ENCODE results near the gene CADPS. TPM values are rescaled to one million over a fixed set of nuclear protein-coding genes. Genes with fewer than 3 reads are reported as not detected.

CADPS gene
- total RNA-seq, 1 experiment from 2014 or later = not detected

- Histone ChIP-seq H3K9me3 (ENCODE audit: control insufficient read depth, insufficient read depth, low read depth, low read length) (no peaks in the 10 kb centered on the region), H3K4me1 (ENCODE audit: control insufficient read depth, insufficient read depth, low read length) (no peaks in the 10 kb centered on the region), H3K36me3 (ENCODE audit: control insufficient read depth, insufficient read depth, low read length) (no peaks in the 10 kb centered on the region), H3K4me3 (ENCODE audit: low read depth in 2 of 2, low read length in 2 of 2) (no peak overlapping the region), H3K27ac (ENCODE audit: low read length) (no peak overlapping the region), H3K27me3 (ENCODE audit: control insufficient read depth, insufficient read depth, low read length) (no peaks in the 10 kb centered on the region)
- ChIA-PET CTCF (no interaction called here), POLR2A (no interaction called here)
- no TSS peak for BruUV-seq (replicated peaks)
- in situ Hi-C loops (cut with HindIII; ENCODE audit: low pct_unique_long_range_greater_than_20kb, low sequenced_read_pairs) (no loop called here), intact Hi-C loops (cut with micrococcal nuclease; ENCODE audit: unreplicated experiment) (no loop called here)
- no peak for DNase-seq (ENCODE audit: low read depth, low spot score)
- ATAC-seq = no peak
- TF ChIP-seq TCF7L2 (IDR thresholded peaks at IDR 0.05; ENCODE audit: low read depth, low read length) = no peak
Observed at GRCh38 chr3:62678841-62679240, 196.4 kb downstream of the CADPS start.

- in situ Hi-C loops (cut with HindIII; ENCODE audit: low pct_unique_long_range_greater_than_20kb, low sequenced_read_pairs) (no loop called here), intact Hi-C loops (cut with micrococcal nuclease; ENCODE audit: unreplicated experiment) (no loop called here)
- ChIA-PET CTCF (no interaction called here), POLR2A (no interaction called here)
- no peak for ATAC-seq
- no peaks in the 10 kb centered on the region for H3K9me3 ChIP-seq (ENCODE audit: control insufficient read depth, insufficient read depth, low read depth, low read length)
- no TSS peak for BruUV-seq (replicated peaks)
- DNase-seq (ENCODE audit: low read depth, low spot score) = no peak
- H3K27me3 ChIP-seq (ENCODE audit: control insufficient read depth, insufficient read depth, low read length) = no peaks in the 10 kb centered on the region
- TF ChIP-seq REST (IDR thresholded peaks at IDR 0.05; ENCODE audit: insufficient read depth in 1 of 2, low read depth in 2 of 2, low read length in 1 of 2) (no peak), SIN3A (IDR thresholded peaks at IDR 0.05; ENCODE audit: borderline replicate concordance, insufficient read depth, low read depth, low read length) (no peak), POLR2AphosphoS5 (IDR thresholded peaks at IDR 0.05; ENCODE audit: low read depth, low read length) (no peak), CTCF (IDR thresholded peaks at IDR 0.05) (no peak), TCF7L2 (IDR thresholded peaks at IDR 0.05; ENCODE audit: low read depth, low read length) (no peak)
- H3K4me1 ChIP-seq (ENCODE audit: control insufficient read depth, insufficient read depth, low read length) = no peaks in the 10 kb centered on the region
- H3K4me3 ChIP-seq (ENCODE audit: low read depth in 2 of 2, low read length in 2 of 2) = no peak overlapping the region
- no peaks in the 10 kb centered on the region for H3K36me3 ChIP-seq (ENCODE audit: control insufficient read depth, insufficient read depth, low read length)
- no peak overlapping the region for H3K27ac ChIP-seq (ENCODE audit: low read length)
Observed at GRCh38 chr3:62677926-62678325, 197.3 kb downstream of the CADPS start.

- no peaks in the 10 kb centered on the region for H3K27me3 ChIP-seq (ENCODE audit: control insufficient read depth, insufficient read depth, low read length)
- no peak for ATAC-seq
- no peak for TF ChIP-seq TCF7L2 (IDR thresholded peaks at IDR 0.05; ENCODE audit: low read depth, low read length)
- no peak for TF ChIP-seq POLR2AphosphoS5 (IDR thresholded peaks at IDR 0.05; ENCODE audit: low read depth, low read length)
- no peak for TF ChIP-seq SIN3A (IDR thresholded peaks at IDR 0.05; ENCODE audit: borderline replicate concordance, insufficient read depth, low read depth, low read length)
- no peak for TF ChIP-seq CTCF (IDR thresholded peaks at IDR 0.05)
- no peak for TF ChIP-seq REST (IDR thresholded peaks at IDR 0.05; ENCODE audit: insufficient read depth in 1 of 2, low read depth in 2 of 2, low read length in 1 of 2)
- no peak overlapping the region for H3K27ac ChIP-seq (ENCODE audit: low read length)
- H3K4me1 ChIP-seq (ENCODE audit: control insufficient read depth, insufficient read depth, low read length) = no peaks in the 10 kb centered on the region
- DNase-seq (ENCODE audit: low read depth, low spot score) = no peak
- H3K9me3 ChIP-seq (ENCODE audit: control insufficient read depth, insufficient read depth, low read depth, low read length) = no peaks in the 10 kb centered on the region
- in situ Hi-C loops (cut with HindIII; ENCODE audit: low pct_unique_long_range_greater_than_20kb, low sequenced_read_pairs) (no loop called here), intact Hi-C loops (cut with micrococcal nuclease; ENCODE audit: unreplicated experiment) (no loop called here)
- POLR2A ChIA-PET = no interaction called here
- BruUV-seq (replicated peaks) = no TSS peak
- no peak overlapping the region for H3K4me3 ChIP-seq (ENCODE audit: low read depth in 2 of 2, low read length in 2 of 2)
- CTCF ChIA-PET = no interaction called here
- H3K36me3 ChIP-seq (ENCODE audit: control insufficient read depth, insufficient read depth, low read length) = no peaks in the 10 kb centered on the region
Observed at GRCh38 chr3:62676689-62677271, 198.4 kb downstream of the CADPS start.
